NOMO-1 treated with DMSO at 0.1 percent for 48 hours (cell line): ENCODE data around the gene FIBP.

Experiments used
- DNase-seq: peaks from one replicate; lab custom pipeline; 2025; ENCODE audit not compliant: unreplicated experiment; lab: John Stamatoyannopoulos, UW

The FIBP gene

DNA sequence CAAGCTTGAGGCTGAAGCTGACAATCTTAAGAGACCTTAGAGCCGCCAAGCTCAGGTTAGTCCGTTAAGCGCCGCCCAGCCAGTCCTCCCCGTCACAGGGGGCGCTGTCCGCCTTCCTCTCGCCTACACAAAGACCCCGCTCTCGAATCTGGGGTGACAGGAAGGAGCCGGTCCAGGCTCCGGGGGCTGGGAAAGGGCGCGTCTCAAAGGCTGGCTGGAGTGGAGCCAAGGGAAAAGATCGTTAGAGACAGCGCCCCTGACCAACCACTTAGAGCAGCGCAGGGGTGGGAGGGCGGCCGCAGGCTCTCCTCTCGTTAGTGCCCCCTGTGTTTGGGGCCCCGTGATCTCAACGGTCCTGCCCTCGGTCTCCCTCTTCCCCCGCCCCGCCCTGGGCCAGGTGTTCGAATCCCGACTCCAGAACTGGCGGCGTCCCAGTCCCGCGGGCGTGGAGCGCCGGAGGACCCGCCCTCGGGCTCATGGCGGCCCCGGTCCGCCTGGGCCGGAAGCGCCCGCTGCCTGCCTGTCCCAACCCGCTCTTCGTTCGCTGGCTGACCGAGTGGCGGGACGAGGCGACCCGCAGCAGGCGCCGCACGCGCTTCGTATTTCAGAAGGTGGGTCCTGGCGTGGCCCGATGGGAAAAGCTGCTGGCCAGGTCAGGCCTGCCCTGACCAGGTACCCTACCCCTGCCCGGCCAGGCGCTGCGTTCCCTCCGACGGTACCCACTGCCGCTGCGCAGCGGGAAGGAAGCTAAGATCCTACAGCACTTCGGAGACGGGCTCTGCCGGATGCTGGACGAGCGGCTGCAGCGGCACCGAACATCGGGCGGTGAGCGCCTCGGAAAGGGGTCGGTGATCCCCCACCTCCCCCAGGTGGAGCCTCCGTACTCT is 27.8 kb downstream of the FIBP start, which contains the start of gene MUS81:
MUS81 (plus strand) TSS at position 156 of the 887 bp plus-strand sequence; CDS start at position 477, 321 bp downstream.
- DNase-seq, result peak; percentile 97

DNA sequence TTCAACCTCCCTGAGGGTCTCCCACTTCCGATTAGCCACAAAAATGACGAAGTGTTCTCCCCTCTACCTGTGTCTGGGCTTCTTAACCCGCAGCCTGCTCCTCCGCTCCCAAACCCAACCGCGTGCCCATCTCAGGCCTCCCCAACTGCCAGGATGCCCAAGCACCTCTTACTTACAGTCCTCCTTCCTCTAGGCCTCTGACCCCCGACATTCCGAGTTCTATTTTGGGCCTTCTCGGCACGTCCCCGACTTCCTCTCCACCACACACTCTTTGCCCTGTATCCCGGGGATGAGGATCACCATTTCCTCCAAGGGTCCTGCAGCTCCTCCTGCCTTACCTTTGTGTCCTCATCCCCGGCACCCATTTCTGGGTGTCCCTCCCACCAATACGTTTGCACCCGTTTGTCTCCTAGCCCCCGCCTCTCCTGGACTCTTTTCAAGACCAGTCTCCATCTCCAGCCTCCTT is 28.4 kb downstream of the FIBP start:
- DNase-seq, result peak; percentile 55

DNA sequence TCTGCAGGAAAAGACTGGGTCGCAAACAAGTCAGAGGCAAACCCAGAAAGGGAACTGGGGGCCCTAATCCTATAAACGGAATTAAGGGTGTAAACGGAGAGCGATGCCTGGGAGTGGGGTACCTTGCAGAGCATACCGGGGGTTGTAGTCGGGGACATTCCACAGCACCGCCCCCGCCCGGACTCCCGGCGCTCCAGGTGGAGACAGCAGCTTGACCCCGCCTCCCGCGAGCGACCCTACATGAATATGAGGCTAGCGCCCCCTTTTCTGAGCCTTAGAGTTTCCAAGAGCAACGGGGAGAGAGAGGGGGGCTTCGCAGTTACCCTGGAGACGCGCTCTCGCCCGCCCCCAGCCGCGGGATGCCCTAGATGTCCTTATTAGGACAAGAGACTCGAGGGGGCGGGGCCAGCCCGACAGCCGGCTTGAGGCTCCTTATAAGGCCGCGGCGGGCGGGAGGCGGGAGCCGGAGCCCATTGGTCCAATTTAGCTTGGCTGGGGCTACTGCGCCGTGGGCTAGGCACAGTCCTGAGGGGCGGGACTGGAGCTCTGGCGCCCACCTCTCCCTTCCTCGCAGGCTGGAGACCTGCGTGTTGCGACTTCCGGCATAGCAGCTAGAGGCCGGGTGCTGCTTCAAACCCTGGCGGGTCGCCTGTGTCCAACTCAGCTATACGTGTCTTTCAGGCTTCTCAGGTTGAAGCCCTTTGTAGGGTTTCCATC is 29.0 kb downstream of the FIBP start:
- peak; percentile 99 for DNase-seq

DNA sequence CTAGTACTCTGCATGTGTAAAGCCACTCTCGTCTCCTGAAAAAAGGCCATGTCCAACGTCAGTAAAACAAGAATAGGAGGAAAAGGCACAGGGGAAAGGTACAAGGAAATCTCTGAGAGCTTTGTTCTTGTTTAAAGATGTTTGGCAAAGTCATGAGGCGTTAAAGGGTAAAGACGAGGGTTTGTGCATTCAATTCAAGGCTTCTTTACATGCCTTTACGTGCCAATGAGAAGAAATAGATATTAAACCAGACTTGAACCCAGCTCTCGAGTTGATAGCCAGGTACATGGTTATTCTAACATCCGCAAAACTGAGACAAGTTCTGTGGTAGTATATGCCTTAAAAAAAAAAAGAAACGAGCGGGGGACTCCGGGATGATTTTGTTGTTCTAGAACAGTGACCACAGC is 29.6 kb downstream of the FIBP start:
- DNase-seq, result no peak

DNA sequence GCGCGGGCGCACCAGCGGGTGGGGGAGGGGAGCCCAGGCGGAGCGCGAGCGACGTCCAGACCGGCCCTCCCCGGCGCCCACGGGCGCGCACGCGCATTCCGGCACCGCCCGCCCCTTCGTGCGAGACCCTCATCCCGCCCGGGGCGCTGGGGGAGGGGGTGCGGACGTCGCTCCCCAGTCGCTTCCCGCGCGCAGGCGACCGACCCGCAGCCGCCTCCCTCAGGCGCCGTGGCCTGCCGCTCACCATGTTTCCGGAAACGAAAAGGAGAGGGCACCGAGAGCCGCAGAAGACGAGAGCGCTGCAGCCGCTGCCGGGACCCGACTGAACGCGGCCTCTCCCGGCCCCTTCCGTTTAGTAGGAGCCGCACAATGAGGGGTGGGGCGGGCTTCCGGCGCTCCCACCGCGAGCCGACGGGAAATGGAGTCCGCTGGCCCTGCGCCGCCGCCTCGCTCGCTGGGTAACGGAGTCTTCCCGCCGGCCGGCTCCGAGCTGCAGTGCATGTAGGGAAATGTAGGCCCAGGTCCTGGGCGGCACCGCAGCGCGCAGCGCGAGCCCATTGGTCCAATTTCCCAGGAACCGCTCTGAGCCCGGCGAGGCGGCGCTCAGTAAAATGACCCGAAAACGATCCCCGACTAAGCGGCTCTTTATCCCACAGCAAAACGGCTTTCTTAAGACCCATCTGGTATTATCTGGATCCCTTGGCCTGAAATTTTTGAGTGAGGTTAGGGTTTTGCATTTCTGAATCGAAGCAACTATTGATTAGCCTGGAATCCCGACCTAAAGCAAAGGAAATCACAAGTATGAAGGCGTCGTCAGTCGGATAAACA is 30.2 kb downstream of the FIBP start, which contains the start of gene CFL1:
CFL1 (minus strand) TSS at position 328 of the 828 bp plus-strand sequence; CDS start at position 247, 81 bp downstream.
- DNase-seq, result peak; percentile 97

DNA sequence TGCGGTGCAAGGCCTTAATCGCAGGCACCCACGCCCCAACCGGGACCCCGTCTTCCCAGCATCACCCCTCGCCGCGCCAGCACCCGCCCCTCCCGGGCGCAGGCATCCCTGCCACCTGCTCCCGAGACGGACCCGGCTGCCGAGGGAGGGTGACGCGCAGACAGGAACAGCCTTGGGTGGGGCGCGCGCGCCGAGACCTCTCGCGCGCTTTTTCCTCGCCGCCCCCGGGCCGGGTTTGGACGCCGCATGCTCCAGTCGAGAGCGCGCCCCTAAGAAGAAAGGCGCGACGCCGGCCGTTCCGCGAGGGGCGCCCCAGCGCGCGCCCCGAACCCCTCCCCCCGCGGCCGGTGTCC is 30.8 kb downstream of the FIBP start:
- no peak for DNase-seq

DNA sequence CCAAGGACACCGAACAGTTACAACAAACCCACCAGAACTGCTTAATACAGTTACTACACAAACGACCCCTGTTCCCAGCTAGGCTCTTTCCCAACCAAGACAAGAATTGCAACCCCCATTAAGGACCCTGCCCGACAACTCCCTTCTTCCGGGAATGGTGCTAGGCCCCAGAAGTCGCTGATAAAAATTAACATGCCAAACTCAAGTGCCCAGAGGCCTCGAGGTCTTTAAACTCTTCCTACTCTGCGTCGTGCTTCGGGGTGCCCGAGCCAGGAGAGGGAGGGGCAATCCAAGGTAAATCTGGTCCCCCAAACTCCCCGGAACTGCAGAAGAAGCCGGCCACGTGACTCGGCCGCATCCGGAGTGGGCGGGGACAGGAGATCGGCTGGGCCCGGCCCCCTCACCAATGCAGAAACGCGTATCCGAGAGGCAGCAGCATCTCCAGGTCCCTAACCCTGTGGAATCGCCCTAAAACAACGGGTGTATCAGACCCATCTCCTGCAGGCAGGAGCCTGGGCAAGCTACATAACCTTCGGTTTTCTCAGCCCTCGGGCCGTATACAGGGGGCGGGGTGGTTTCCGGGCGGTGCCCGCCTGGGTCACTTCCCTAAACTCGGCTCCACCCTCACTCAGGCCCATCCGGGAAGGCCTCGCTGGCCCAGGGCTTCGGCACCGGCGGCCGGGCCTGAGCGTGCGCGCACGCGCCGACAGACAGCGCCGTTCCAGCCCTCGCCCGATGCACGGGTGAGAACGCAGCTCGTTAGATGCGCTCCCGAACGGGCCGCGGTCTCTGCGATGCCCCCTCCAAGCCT is 31.4 kb downstream of the FIBP start:
- peak; percentile 87 for DNase-seq

DNA sequence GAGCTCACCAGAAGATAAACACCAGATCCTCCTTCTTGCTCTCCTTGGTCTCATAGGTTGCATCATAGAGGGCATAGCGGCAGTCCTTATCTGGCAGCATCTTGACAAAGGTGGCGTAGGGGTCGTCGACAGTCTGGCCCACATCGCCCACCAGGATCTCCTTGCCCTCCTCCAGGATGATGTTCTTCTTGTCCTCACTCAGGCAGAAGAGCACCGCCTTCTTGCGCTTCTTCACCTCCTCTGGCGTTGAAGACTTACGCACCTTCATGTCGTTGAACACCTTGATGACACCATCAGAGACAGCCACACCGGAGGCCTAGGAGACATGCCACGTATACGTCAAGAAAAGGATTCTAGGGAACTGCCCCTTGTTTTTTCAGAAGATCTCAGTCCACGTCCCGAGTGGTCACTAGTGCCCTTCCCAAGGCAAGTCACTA is 32.3 kb downstream of the FIBP start:
- no peak for DNase-seq

DNA sequence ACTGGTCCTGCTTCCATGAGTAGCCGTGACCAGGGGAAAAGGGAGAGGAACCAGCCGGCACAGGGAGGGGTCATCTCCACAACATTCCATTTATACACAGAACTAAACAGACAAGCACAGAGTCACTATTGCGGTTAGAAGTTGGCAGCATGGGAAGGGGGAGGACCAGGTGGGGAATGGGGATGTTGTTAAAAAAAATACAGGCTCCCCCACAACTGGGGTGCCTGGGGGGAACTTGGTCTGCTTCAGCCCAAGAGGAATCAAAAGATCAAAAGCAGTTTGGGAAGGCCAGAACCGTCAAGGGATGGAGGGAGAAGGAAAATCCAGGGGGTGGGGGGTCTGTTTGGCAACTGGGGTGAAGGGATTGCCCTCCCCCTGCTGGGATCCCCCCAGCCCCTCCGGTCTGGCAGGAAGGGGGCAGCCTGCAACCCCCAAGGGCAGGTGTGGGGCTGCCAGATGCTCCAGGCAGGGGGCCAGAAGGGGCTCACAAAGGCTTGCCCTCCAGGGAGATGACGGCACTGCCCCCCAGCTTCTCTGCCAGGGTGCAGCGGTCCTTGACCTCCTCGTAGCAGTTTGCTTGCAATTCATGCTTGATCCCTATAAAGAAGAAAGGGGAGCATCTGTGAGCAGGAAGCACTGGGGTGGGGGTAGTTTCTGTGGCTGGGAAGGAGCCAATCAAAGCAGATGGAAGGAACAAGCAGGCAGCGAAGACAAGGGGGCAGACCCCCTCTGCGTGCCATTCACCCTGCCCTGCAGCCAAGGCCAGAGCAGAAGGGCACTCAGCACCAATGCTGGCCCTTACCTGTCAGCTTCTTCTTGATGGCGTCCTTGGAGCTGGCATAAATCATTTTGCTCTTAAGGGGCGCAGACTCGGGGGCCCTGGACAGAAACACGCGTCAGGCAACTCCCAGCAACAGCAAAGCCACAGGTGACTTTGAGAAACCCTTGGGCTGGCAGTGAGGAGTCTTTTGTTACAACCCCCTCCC is 33.1 kb downstream of the FIBP start:
- DNase-seq, result no peak

DNA sequence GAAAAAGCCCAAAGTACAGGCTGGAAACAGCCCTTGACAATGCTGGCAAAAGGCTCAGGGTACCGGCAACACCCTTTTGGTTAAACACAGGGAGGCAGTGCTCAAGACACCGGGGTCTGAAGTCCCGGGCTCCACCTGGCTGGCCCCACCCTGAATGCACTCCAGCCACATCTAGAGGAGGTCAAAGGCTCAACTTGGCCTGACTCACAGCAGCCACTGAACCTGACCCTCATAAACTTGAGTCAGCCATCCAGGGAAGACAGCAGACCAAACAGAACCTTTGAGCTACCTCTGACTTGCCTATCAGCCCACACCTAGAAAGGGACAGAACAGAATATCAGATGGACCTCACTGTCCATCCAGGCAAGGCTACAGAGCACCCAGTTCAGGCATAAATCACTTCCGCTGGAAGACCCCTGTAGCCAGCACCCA is 34.1 kb downstream of the FIBP start:
- no peak for DNase-seq

DNA sequence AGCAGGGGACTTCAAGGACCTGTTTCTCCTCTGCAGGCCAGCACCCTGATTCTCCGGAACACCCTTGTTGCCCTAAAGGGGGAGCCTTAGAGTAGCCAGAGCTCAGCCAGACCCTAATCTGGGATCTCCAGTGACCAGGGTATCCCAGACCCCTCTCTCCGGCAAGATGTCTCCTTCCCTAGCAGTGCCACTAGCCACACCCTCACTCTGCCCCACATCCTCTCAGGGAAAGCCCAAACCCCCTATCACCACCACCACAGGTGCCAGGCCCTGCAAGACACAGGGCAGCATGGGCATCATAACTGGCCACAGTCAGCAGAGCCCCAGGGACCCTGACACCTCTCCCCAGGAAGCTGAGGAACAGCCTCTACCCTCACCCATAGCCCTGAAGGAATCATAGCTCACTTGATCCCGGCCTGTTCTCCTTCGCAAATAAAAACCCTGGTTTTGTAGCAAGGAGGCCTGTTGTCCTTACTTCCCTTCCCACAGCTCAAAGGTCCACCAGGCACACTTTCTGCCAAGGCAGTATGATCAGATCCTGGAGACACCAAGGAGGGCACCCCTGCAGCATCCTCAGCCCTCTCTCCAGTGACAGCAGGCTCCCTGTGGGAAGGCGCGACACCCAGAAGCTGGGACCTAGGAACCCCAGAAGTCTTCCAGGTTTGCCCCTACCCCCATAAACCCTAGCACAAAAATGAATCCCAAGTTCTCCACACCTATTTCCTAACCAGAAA is 34.9 kb downstream of the FIBP start:
- no peak for DNase-seq

DNA sequence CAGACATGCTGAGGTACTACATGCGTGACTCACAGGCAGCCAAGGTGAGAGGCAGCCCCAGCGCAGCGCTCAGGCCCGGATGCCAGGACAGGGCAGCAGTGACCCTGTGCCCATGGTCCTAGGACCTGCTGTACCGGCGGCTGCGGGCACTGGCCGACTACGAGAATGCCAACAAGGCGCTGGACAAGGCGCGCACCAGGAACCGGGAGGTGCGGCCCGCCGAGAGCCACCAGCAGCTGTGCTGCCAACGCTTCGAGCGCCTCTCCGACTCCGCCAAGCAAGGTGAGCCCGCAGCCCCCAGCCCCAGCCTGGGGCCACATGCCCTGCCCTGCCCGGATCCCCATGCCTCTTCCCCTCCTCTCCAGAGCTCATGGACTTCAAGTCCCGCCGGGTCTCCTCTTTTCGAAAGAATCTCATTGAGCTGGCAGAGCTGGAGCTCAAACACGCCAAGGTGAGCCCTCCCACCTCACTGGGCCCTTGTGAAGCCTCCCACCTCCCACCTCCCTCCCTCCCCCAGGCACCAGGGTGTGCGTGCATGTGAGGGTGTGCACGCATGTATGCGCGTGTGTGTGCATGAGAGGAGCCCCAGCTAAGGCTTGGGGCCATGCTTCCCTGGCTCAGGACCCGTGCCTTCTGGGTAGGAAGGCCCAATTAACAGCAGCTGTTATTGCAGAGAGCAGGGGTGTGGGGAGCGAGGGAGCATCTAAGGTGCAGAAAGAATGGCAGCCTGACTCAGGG is 35.6 kb downstream of the FIBP start:
- no peak for DNase-seq

DNA sequence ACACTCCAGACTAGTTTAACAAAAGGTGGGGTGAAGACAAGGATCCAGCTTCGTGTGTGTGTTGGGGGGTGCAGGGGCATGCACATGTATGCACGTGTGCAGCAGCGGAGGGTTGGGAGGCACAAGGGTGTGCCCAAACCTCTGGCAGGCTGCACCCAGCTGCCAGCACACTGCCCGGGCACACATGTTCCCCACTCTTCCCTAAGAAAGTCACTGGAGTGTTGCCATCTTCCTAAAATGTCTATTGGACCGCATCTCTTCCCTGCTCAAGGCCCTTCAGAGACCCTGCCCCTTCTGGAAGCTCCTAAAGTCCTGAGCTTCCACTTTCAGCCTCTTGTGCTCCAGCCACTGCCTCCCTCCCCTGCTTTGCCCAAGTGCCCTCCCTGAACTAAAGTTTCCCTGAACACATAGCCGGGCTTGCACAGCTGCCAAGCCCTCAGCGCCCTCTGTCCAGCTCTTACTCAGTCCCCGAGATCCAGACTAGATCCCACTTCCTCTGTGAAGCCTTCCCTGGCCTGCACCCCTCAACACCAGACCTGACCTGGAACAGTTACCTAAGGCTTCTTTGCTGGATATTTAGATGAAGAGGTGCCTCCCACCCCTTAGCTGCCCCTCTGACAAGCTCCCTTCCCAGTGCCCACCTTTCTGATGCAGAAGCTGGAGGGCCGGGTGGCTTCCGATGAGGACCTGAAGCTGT is 36.3 kb downstream of the FIBP start:
- DNase-seq, result no peak

DNA sequence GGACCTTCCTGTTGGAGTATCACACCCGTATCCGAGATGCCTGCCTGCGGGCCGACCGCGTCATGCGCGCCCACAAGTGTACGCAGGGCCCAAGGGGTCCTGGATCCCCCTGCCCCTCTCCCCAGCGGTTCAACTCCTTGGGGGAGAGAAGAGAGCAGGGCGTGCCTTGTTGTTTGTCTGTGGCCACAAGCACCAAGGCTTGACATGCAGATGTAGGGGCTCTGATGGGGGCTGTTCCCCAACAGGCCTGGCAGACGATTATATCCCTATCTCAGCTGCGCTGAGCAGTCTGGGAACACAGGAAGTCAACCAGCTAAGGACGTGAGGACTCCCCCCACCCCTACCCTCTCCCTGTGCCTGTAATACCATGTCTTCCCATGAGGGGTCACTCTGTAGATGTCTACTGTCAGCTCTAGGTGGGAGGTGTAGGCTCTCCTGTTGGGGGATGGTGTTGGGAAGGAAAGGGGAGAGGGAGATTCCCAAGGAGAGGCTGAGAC is 37.1 kb downstream of the FIBP start:
- no peak for DNase-seq

DNA sequence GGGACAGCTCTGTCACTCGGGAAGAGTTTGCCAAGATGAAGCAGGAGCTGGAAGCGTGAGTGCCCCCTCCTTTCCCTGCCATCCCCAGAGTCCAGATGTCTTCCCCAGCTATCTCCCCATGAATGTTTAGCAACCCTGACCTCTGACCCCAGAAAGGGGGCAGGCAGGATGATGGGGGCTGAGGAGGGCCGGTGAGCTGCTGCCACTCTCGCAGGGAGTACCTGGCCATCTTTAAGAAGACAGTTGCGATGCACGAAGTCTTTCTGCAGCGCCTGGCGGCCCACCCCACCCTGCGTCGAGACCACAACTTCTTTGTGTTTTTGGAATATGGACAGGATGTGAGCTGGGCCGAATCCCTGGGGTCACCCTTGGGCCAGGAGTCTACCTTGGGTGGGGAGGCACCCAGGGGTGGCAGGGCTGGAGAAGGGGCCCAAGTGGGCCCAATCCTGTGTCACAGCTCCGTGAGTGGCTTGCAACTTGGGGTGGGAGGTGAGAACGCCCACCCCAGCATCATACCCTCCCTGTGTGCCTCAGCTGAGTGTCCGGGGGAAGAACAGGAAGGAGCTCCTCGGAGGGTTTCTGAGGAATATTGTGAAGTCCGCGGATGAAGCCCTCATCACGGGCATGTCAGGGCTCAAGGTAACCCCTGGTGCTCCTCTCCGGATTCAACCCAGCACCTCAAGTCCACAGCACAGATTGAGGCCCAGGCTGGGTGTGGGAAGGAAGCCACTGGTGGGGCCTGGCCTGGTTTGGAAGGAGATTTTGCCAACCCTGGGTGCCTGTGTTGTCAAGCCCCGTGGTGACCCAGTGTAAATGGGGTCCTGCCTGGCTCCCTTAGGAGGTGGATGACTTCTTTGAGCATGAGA is 37.8 kb downstream of the FIBP start:
- DNase-seq, result no peak

DNA sequence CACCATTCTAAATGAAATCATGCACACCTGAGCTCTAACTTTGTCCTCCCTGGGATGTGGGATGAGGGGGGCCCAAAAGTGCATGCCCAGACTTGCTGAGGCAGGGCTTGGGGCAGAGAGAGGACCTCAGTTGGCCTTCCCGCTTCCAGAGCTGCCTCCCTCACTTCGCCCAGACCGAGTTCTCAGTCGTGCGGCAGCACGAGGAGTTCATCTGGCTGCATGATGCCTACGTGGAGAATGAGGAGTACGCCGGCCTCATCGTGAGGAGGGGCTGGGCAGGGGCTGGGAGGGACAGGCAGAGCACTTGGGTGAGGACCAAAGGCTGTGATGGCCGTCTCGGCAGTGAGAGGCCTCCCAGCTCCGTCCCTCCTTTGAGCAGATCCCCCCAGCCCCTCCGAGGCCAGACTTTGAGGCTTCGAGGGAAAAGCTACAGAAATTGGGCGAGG is 38.5 kb downstream of the FIBP start:
- DNase-seq, result no peak
